Lung (tissue), 12 donors: ENCODE data around the gene ATP9A. TPM values are rescaled to one million over a fixed set of nuclear protein-coding genes. Genes with fewer than 3 reads are reported as not detected.

Experiments
- ATAC-seq: fragments of 200-7000 bp; cut with Tn5 transposase; one replicate; pipeline ENCODE4 v1.9.1; 2020; ENCODE audit warnings: moderate number of reproducible peaks; ENCODE audit not compliant: insufficient read depth, low FRiP score
- DNase-seq, 3 donors: peaks; one replicate each; pipeline ENCODE4 v3.0.0-alpha.2; 2013 to 2017
- H3K27ac ChIP-seq, 2 donors: one replicate each; pipeline ENCODE4 v1.5.1; 2013; ENCODE audit warnings: mild to moderate bottlenecking in 2 of 2, moderate library complexity in 2 of 2, control low read depth in 1 of 2, inconsistent platforms in 1 of 2, low read depth in 1 of 2, low read length in 1 of 2
- H3K27me3 ChIP-seq, 3 donors: one replicate each; pipeline ENCODE4 v1.5.1; 2013; ENCODE audit warnings: low read length in 2 of 3; ENCODE audit not compliant: control insufficient read depth in 3 of 3, insufficient read depth in 3 of 3
- H3K36me3 ChIP-seq, 4 donors: one replicate each; pipeline ENCODE4 v1.5.1; 2013; ENCODE audit warnings: low read length in 4 of 4, mild to moderate bottlenecking in 1 of 4, moderate library complexity in 1 of 4; ENCODE audit not compliant: control insufficient read depth in 4 of 4, insufficient read depth in 4 of 4
- H3K4me1 ChIP-seq, 5 donors: one replicate each; pipeline ENCODE4 v1.5.1; 2013; ENCODE audit warnings: low read length in 5 of 5, mild to moderate bottlenecking in 2 of 5, moderate library complexity in 1 of 5; ENCODE audit not compliant: control insufficient read depth in 5 of 5, insufficient read depth in 5 of 5
- H3K4me3 ChIP-seq: one replicate; pipeline ENCODE4 v1.5.1; 2013; ENCODE audit warnings: mild to moderate bottlenecking, control low read depth, moderate library complexity
- H3K9ac ChIP-seq, 2 donors: one replicate each; pipeline ENCODE4 v1.5.1; 2013; ENCODE audit warnings: low read length in 2 of 2, control low read depth in 1 of 2; ENCODE audit not compliant: insufficient read depth in 1 of 2
- H3K9me3 ChIP-seq, 4 donors: one replicate each; pipeline ENCODE4 v1.5.1; 2013; ENCODE audit warnings: low read length in 3 of 4, mild to moderate bottlenecking in 1 of 4, moderate library complexity in 1 of 4; ENCODE audit not compliant: control insufficient read depth in 4 of 4, insufficient read depth in 3 of 4
- CTCF ChIP-seq: IDR thresholded peaks from 2 replicates; pipeline ENCODE4 v1.5.1; 2012; ENCODE audit warnings: mild to moderate bottlenecking; ENCODE audit errors: control extremely low read depth, extremely low read depth
- WGBS, 2 donors: extraction: QIAGEN DNeasy Blood & Tissue Kit; methylation state at CpG; one replicate each; pipeline ENCODE4 v1.1.7; 2013; 5-methylcytosine and 5-hydroxymethylcytosine counted together
- polyA plus RNA-seq, 2 donors: library from polyadenylated mRNA; stranded (reverse); fragments of 200-250 nt; gene quantifications; one replicate each; pipeline ENCODE4 v1.2.1, GENCODE V29; 2013
- total RNA-seq, 2 donors: library from RNA; depleted of rRNA in 1 of 2; stranded (reverse); fragments of >200 nt in 1 of 2; gene quantifications; one replicate each; pipeline ENCODE4 v1.2.1, GENCODE V29; 2014 to 2021
- donor health status: control.
- donor health status: control.
- donor health status: Bipolar disorder and iron deficiency.
- donor health status: healthy.
- donor health status: DM: yes; HTN: yes; CAD: no.

ATP9A gene
- total and polyA plus RNA-seq, 4 donors, result 3.3 to 43.6 (median 14.9) TPM

DNA sequence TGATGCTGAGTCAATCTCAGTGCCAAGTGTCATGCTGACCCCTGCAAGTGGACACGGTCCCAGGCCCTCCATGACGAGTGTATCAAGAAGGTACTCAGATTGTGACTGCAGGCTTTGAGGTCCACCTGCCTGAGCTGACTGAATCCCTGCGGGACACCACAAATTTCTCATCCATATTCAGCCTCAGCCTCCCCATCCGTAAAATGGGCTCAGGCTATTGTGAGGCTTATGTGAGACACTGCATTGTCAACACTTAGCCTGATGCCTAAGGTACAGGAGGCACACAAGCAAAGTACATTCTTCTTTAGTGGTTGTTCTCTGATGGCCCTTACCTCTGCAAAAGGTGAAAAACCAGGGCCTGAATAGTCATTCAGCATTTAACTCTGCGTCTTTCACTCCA lies 155.3 kb downstream of the ATP9A start:
- no peak overlapping the region for H3K27ac ChIP-seq
- DNase-seq (no peak), ATAC-seq (no peak)
- 93 to 94% methylated on average over 5 of the region's 5 CpGs for WGBS, 2 donors
- H3K4me3 ChIP-seq, result no peak overlapping the region
- no peaks in the 10 kb centered on the region for H3K9me3 ChIP-seq
- no peak for TF ChIP-seq CTCF
- no peaks in the 10 kb centered on the region for H3K27me3 ChIP-seq
- no peaks in the 10 kb centered on the region for H3K4me1 ChIP-seq
- H3K9ac ChIP-seq, result no peak overlapping the region
- H3K36me3 ChIP-seq, result peaks cover 3 to 35% (median 18%) of the 10 kb centered on the region in 4 donors

DNA sequence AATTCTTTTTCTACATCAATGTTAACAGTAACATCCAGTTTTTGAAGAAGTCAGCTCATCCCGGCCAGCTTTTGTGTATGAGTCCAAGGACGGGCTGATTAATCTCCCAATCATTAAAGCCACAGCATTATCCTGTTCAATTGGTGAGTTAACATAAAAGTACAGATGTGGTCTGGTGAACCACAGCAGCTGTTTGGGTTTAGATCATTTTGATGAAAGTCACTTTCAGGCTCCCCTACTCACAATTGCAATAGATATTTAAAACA lies 156.6 kb downstream of the ATP9A start:
- Histone ChIP-seq H3K4me1 (no peaks in the 10 kb centered on the region), H3K36me3 (peaks cover 6 to 31% (median 18%) of the 10 kb centered on the region in 4 donors), H3K9ac (no peak overlapping the region), H3K4me3 (no peak overlapping the region), H3K9me3 (no peaks in the 10 kb centered on the region), H3K27ac (no peak overlapping the region), H3K27me3 (no peaks in the 10 kb centered on the region)
- no peak for TF ChIP-seq CTCF
- 67 to 81% methylated on average over 2 of the region's 2 CpGs for WGBS, 2 donors
- ATAC-seq (no peak), DNase-seq (no peak)

DNA sequence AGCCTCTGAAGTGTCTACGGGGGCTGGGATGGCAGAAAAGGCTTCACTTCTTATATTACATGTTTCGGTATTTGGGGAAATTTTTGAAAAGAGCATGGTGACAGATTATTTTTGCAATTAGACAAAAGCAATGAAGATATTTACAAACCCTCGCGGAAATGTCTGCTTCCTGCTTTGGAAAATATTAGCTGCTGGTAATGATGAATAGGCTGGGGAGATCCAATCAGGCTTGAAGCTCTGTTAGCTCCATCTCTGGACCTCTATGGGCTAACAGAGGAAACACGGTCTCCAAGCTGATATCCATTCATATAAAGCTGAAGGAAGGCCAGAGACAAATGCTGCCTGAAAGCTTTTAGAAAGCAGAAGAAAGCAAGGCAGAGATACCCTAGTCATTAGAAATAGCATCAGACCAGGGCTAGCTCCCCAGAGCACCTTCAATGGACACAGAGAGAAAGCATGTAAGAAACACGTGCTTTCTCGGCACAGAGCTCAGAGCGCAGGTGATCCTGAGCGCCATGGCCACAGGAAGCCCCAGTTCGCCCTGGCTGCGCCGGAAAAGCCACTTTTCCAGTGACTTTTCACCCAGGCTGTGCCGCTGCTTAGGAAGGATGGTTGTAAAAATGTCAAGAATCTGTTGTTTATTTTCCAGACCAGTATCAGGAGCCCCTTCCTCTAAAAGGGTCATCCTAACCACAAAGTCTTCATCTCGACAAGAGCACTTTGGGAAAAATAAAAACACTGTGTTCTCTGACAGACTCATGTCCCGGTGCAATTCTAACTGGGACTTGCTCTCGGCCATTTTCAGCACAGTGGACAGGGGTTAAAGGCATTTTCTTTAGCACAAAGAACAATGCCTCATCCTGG lies 157.2 kb downstream of the ATP9A start:
- Histone ChIP-seq H3K4me1 (no peaks in the 10 kb centered on the region), H3K4me3 (no peak overlapping the region), H3K27ac (no peak overlapping the region), H3K36me3 (peaks cover 6 to 32% (median 18%) of the 10 kb centered on the region in 4 donors), H3K9ac (no peak overlapping the region), H3K27me3 (no peaks in the 10 kb centered on the region), H3K9me3 (no peaks in the 10 kb centered on the region)
- ATAC-seq, result no peak
- 75 to 80% methylated on average over 16 of the region's 16 CpGs for WGBS, 2 donors
- TF ChIP-seq CTCF, result no peak
- peak in 1 of 3 donors; percentile 19 for DNase-seq
